Measurements from ENCODE around the gene KIFC3.
"Not testable (repeated sequence)": the region's sequence is repeated elsewhere in the genome, so short reads cannot be mapped to it uniquely, and the experiment has no call there.

Gene KIFC3

DNA sequence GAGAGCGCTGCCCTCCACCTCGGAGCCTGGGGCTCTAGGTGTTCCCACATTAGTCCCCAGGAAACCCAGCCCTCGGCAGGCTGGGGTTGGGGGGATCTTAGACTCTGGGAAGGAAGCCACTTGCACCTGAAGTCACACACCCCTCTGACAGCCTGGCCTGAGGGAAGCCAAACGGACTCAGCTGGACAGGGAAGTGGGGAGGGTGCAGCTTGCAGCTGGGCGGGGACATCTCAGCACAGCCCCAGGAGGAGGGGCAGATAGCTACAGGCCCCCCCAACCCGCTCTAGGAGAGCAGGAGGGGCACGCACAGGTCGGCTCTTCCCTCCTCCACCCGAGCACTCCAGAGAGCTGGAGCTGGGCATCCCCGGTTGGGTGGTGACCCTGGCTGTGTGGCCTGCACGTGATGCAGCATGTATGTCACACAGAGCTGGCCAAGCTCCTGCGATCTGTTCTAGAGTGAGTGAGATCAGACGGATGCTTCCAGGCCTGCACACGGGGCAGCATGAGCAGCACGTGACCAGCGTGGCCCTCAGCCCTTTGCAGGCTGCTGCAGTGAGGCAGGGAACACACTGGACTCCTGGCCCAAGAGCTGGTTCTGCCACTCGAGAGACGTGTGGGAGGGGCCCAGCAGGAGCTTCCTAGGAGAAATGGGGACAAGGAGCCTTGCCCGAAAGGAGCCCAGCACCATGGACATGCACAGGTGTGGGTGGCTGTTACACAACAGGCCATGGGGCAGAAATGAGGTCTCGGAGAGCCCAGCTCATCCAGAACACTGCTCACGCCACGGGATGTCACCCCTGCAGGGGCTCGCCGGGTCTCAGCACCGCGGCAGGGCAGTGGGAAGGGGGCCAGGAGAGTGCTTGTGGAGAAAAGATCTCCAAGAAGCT is 15.4 kb downstream of the KIFC3 start:
- no peak for DNase-seq (ENCODE audit: low spot score)

DNA sequence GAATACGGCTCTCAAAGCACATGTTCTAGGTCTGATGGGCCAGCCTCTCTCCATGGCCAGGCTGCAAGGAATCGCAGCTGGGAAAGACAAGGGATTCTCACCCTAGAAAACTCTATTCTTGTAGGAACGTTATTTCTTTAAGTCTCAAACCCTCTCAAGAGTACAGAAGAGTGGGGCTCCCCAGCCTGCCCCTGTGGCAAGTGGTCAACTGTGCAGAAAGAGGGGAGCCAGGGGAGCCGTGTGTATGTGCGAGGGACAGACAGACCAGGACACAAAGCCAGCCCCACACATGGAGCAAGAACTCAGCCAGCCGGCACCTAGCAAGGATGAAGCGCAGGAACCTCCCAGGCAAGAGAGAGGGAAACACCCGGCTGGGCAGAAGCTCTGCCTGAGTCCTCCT is 16.4 kb downstream of the KIFC3 start:
- no peak for DNase-seq (ENCODE audit: low spot score)

DNA sequence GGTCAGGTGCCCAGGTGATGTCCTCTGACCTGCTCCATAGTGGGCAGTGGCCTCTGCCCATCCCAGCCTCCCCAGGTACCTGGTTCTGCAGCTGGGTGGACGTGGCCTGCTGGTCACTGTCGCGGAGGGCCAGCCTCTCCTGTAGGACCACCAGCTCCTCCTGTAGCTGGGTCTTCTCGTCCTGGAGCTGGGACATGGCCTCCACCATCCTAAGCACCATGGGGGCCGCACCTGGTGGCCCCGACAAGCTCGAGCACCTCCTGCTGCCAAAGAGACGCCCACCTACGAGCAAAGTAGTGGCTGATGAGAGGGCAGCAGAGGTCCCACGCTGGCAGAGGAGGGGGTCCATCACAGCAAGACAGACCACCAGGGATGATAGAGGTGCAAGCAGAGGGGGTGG is 16.9 kb downstream of the KIFC3 start:
- no peak for DNase-seq (ENCODE audit: low spot score)

GRCh38 chr16:57784334-57784733 is 18.0 kb downstream of the KIFC3 start:
- no peak for DNase-seq (ENCODE audit: low spot score)

DNA sequence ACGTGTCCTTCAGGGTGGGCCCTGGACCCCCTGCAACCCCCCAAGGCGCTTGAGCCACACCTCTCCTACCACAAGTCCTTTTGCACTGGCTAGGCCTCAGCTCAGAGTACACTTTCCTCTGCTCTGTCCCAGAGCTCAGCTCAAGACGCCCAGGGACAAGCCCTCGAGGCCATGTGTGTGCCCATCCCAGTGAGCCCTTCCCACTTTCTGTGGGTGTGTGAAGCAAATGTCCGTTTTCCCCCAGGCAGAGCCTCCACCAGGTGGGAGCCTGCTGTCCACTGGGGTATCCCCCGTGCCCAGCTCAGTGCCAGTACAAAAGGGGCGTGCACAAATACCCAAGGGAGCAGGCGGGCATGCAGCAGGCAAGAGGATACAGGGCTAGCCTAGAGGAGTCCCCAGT is 18.4 kb downstream of the KIFC3 start:
- no peak for DNase-seq (ENCODE audit: low spot score)

DNA sequence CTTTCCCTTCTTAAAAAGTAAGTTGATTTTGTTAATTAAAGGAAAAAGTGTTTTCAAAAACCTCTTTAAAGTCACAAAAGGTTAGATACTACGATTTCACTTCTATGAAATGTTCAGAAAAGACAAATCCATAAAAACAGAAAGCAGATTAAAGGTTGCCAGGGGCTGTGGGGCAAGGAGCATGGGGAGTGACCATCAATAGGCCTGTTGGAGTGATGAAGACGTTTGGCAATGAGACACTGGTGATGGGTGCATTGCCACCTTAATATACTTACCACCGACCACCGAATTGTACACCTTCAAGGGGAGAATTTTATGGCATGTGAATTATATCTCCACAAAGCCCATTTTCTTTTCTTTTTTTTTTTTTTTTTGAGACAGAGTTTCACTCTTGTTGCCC is 19.2 kb downstream of the KIFC3 start:
- no peak for DNase-seq (ENCODE audit: low spot score)

DNA sequence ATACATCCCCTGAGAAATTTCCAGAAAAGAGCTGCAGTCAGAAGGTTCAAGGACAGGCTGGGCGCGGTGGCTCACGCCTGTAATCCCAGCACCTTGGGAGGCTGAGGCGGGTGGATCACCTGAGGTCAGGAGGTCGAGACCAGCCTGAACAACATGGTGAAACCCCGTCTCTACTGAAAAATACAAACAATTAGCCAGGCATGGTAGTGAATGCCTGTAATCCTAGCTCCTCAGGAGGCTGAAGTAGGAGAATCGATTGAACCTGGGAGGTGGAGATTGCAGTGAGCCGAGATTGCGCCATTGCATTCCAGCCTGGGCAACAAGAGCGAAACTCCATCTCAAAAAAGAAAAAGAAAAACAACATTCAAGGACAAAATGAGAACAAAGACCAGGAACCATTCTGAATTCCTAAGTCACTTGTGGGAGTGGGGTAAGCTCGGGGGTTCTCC is 19.7 kb downstream of the KIFC3 start:
- DNase-seq (ENCODE audit: low spot score), result not testable (repeated sequence)

GRCh38 chr16:57781741-57782606 is 20.3 kb downstream of the KIFC3 start:
- no peak for DNase-seq (ENCODE audit: low spot score)

GRCh38 chr16:57781349-57781740 is 20.9 kb downstream of the KIFC3 start:
- DNase-seq (ENCODE audit: low spot score), result no peak

DNA sequence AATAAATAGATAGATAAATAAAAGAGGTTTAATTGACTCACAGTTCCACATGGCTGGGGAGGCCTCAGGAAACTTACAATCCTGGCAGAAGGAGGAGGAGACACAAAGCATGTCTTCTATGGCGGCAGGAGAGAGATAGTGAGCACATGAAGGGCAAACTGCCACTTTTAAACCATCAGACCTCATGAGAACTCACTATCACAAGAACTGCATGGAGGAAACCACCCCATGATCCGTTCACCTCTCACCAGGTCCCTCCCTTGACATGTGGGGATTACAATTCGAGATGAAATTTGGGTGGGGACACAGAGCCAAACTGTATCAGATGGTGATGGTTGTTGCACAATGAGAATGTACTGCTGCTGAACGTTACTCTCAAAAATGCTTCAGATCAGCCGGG is 22.5 kb downstream of the KIFC3 start:
- not testable (repeated sequence) for DNase-seq (ENCODE audit: low spot score)

GRCh38 chr16:57778658-57779057 is 23.6 kb downstream of the KIFC3 start:
- DNase-seq (ENCODE audit: low spot score), result no peak

DNA sequence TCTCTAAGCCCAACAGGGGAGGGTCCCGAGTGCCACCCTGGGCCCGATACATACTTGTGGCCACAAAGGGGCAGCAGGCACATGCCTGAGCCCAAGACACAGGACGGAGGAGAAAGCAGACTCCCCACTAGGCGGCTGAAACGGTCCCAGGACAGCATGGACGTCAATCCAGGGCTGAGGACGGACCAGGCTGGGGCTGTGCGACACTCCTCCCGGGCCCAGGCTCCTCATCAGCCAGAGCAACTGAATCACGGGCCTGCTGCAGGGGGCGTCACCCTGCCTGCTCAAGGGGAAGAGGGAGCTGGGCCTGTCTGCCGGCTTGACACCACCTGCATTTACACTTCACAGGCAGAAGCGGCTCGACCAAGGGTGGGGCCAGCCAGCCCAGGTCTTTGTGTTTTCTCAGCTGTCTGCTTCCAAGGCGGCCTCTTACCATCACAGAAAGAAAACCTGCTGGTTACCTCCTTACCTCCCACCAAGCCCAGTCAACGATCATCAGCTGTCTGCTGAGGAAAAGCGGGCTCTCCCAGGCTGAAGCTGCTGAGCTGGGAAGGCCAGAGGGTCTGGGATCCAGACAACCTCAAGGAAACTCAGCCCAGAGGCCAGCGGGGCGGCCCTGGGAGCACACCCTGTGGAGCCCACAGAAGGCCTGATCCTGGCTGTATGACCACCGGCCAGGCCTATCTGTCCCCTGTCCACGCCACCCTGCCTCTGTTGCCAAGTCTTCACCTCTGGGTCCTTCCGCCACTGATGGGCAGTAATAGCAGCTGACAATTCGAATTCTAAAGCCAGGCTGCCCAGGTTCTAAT is 26.4 kb downstream of the KIFC3 start:
- no peak for DNase-seq (ENCODE audit: low spot score)

DNA sequence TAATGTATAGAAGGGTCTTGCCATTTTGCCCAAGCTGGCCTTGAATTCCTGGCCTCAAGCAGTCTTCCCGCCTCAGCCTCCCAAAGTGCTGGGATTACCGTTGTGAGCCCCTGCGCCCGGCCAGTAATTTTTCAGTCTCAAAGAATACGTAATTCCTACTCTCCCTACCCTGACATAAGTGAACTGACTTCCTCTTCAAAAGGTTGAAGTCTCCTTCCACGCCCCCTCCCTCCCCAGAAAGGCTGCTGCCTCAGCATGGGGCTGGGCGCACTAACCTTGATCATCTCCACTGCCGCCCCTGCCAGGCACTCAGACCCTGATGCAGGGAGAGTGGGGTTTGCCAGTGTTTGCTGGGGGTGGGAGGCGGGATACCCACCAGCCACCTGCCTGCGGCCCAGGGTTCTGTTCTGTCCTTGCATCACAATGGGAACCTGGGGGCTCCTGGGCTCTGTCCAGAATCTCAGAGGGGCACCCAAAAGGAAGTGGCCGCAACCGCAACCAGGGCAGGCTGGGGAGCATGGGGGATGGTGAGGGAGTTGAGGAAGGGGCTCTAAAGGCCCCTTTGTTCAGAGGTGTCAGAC is 27.5 kb downstream of the KIFC3 start:
- DNase-seq (ENCODE audit: low spot score), result no peak

DNA sequence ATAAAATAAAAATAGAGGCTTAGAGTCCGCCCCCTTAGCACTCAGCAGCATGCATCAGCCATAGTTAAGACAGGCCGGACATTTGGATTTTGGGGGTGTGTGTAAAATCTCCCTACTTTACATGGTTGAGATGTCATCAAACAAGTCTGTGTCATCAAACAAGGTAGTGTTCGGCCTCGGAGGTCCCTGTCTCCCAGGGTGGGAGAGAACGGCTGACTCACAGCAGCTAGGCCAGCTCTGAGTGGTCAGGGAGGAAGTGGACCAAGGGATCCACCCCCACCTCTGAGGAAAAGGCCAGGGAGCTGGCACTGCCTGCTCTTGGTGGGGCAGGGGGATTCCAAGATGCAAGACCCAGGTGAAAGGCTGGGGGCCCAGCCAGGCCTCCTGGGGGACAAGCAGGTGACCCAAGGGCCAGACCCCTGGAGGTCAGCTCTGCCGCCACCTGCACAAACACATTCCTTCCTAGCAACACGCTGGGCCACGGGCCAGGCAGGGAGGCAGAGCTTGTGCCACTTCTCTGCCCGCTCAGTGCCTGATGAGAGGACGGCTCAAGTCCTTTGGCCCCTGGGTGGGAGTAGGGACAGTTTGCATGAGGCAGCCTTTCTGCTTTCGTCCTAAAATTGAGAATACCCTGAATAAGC is 28.5 kb downstream of the KIFC3 start:
- DNase-seq (ENCODE audit: low spot score), result no peak

DNA sequence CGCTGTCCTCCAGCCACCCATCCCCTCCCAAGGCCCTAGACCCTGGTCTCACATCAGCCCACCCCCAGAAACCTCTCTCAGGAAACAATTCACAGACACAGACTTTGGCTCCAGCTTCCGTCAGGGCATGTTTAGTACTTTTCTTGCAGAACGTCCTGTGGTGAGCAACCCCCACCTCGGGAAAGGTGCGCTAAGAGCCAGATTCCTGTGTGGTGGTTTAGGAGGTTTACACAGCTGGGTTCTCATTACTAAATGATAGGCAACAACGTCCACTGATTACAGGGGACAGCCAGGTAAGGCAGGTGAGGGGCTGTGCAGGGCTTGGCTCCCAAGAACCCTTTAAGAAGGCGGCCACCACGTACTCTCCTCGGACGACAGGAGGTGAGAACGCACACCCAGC is 29.3 kb downstream of the KIFC3 start:
- no peak for DNase-seq (ENCODE audit: low spot score)

DNA sequence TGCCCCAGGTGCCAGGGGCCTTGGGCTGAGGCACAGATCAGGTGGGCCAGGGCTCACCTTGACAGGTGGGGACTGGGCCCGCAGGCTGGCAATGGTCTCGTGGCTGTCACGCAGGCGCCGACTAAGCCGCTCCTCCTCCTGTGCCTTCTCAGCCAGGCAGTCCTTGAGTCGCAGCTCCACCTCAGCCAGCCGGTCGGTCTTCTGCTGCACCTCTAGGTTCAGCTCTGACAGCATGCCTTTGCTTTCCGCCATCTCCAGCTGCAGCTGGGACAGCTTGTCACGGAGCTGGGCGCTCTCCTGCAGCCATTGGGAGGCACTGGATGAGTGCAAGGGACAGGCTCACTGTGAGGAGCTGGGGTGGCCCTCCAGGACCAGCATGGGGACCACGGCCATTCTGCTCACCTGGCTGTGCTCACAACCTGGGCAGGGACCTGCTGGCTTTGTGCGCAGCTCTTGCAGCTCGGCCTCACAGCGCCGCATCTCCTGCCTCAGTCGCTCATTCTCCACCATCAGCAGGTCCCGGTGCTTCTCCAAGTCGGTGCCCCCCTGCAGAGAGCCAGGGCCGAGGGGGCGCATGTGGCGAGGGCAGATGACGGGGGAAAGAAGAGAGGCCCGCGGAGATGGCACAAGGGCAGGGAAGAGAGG is 31.0 kb downstream of the KIFC3 start:
- no peak for DNase-seq (ENCODE audit: low spot score)

DNA sequence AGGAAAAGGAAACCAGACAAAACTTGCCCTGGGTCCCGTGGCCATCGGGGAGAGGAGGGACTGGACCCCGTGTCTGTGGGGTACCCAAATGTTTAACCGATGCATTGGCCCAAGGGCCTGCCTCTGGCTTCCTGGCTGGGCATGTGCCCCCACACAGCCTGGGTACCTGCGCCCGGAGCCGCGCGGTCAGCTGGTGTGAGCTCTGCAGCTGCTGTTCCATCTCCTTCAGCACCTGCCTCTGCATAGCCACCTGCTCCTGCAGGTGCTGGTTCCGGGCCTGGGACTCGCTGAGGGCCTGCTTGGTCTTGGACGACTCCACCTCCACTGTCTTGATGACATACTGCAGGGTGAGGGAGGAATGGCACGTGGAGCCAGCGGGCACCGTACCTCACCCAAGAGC is 31.9 kb downstream of the KIFC3 start:
- no peak for DNase-seq (ENCODE audit: low spot score)

DNA sequence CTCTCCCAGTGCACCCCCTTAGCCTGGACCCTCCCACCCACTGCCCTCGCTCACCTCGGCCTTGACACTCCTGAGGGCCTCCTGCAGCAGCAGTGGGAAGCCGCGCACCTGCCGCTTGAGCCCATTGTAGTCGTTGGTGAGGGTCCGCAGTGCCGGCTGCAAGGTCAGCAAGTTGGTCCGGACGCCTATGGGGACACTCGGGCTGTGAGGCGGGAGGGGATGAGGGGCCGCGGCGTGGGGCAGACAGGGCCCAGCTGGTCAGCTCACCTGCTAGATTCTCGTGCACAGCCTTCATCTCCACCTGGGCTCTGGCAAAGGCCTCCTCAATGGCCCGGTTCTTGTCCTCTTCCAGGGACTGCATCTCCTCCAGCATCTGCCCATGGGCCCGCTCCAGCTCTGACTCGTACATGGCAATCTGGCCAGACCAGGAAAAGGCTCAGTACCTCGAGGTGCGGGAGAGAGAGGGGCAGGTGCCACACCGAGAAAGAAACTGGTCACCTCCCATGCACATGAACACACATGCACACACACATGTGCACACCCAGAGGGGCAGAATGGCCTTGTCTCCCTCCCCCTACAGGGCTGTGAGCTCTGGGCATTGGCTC is 32.6 kb downstream of the KIFC3 start:
- DNase-seq (ENCODE audit: low spot score), result no peak

GRCh38 chr16:57766714-57767348 is 35.5 kb downstream of the KIFC3 start:
- DNase-seq (ENCODE audit: low spot score), result no peak

DNA sequence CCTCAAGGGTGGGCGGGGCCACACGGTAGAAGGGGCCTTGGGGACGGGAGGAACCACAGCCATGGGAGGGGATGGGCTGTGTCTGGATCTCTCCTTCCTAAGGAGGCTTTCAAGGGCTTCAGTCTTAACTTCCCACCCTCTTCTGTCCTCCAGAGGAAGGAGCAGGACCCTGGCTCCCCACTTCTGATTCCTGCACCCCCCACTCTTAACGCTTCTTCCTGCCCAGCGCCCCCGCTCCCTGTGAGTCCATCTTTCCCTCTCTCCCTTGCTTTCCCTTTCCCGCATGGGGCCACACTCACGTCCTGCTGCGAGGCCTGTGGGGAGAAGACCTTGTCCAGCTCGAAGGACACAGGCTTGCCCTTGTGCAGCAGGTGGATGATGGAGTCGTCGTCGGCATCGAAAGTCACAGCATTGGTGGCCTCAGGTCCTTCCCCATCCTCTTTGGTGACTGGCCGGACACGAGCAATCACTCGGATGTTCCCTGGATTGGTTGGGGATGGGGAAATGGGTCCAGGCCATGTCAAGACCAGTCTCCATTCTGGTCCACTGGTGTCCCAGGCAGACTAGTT is 37.0 kb downstream of the KIFC3 start:
- no peak for DNase-seq (ENCODE audit: low spot score)

All from activated CD4-positive, alpha-beta T cell treated with anti-CD3 and anti-CD28 coated beads, Interleukin-2, Interleukin-4, amounts not matched to agents 100 ng/mL and 50 ng/mL, durations not matched to agents 16 hours and 8 hours (primary cell).